Left hindlimb (tissue), 1 donor: Measurements from ENCODE around the gene CGRRF1.
A peak's percentile ranks its signal among the peaks of the same experiment; 100 is the strongest.

Experiments used
- DNase-seq: peaks from one replicate; pipeline ENCODE4 v3.0.0-alpha.2; 2018

CGRRF1 gene

DNA sequence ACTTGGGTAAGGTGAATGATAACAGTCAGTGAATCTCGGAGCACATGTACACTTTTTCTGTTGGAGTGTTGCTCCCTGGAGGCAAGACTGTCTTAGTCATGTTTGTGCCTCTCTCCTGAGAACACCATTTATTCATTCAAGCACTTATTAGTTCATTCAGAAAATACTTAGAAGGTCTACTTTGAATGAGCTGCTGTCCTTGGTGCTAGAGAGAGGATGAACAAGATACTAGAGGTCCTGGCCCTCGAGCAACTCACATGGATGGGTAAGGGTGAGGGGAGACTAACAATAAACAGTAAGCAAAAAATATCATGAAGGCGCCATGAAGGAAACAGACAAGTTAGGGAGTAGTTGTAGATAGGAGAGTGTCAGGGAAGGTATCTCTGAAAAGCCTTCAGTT is 40.2 kb downstream of the CGRRF1 start:
- no peak for DNase-seq

GRCh38 chr14:54550514-54550913 is 40.8 kb downstream of the CGRRF1 start:
- DNase-seq: no peak

DNA sequence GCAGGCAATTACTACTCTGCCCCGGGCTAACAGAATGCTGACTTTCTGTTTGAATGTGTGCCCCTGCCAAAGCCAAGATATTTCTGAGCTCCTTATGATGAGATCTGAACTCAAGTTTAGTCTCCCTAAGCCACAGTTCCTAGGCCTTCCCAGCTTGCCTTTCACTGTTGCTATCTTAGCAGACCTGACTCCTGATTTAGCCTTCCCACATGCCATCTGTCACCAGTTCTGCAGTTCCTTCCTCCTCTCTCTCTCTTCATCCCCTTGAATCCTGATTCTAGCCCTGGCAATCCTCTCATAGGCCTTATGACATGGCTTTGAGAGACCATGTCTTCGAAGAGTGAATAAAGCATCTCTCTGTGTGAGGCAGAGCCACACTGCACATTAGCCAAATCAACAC is 44.7 kb downstream of the CGRRF1 start:
- no peak for DNase-seq

- no peak for DNase-seq
Measured at GRCh38 chr14:54555651-54556050, 45.9 kb downstream of the CGRRF1 start.

DNA sequence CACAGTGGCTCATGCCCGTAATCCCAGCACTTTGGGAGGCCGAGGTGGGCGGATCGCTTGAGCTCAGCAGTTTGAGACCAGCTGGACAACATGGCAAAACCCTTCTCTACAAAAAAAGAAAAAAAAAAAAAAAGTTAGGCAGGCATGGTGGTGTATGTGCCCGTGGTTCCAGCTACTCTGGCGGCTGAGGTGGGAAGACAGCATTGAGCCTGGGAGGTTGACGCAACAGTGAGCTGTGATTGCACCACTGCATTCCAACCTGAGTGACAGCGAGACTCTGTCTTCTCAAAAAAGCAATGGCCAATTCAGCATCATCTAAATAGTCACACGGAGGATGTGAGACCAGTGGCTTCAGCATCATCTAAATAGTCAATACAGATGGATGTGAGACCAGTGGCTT is 46.8 kb downstream of the CGRRF1 start:
- DNase-seq: no peak

- DNase-seq: no peak
Measured at GRCh38 chr14:54562334-54562733, 52.6 kb downstream of the CGRRF1 start.

GRCh38 chr14:54564071-54564867 is 54.6 kb downstream of the CGRRF1 start:
- no peak for DNase-seq

DNA sequence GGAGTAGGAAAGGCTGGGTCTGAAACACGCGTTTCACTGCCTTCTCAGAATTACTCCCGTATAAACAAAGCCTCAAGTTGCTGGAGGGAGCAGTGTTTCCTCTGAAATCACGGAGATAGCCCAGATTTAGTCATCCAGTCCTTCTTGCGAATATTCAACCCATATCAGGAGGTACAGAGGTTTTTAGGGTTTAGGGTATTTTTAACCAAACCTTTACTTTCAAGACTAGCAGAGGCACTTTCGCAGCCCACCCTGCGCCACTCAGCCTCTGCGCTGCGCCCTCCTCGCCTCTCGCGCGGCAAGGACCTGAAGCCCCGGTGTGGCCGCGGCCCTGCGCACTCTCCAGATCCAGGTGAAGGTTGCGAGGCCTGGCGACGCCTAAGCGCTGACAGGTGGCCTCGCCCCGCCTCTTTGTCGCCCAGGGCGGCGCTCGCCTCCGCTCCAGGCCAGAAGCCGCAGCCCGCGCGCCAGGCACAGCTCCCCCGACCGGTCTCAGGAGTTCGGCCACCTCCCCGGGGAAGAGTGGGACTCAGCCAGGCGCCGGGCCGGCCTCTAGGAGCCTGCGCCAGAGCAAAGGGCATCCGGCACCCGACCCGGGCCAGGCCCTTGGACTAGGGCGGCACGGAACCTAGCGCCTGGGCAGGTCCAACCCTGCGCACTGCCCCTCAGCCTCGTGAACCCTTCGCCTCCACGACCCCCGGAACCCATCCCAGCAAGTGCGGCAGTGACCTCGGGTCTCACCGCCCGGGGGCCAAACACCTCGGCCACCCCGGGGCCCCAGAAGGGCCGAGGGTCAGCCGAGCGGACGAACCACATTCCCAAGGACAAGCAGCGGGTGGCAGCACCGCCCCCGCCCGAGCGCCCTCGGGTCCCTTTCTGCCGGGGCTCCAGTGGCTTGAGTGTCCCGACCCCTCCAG is 55.4 kb downstream of the CGRRF1 start:
- DNase-seq: peak; percentile 69

GRCh38 chr14:54565785-54566409 is 56.2 kb downstream of the CGRRF1 start:
- peak; percentile 96 for DNase-seq

DNA sequence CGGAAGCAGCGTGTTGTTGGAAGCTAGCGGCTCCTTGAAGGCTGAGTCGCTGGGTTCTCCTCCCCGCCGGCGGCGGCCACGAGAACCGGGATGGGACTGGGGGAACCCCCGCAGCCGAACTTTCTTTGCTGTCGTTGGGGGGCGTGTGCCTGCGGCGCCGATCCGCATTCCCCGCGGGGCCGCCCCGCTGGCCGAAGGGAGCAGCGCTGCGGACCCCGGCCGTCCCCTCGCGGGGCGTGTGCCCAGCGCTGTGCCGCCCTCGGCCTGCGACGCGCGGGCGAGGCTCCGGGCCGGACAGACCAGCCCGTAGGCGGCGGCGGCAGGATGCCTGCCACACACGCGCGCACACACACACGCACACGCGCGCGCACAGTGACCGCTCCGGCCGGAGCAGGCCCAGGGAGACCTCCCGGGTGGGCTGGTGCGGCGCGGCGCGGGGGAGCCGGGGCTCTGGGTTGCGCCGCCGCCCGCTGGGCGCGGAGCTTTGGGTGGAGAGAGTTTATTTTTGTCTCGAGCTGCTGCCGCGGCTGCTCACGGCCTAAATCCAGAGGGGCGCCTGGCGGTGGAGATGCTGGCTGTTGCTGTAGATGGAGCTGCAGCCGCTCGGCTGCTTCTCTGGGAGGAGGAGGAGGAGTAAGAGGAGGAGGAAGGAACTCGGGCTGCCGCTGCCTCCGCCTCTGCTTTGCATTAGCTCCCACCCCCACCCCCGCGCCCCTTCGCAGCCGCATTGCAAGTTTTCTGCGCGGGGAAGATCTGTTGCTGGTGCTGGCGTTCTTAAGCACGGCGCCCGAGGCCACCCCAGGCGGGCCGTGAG is 56.9 kb downstream of the CGRRF1 start, which contains the start of gene SAMD4A:
TSS of gene SAMD4A (plus strand) at position 719 of the 814 bp plus-strand sequence. CDS start 789 bp downstream, outside the sequence.
- peak; percentile 91 for DNase-seq

DNA sequence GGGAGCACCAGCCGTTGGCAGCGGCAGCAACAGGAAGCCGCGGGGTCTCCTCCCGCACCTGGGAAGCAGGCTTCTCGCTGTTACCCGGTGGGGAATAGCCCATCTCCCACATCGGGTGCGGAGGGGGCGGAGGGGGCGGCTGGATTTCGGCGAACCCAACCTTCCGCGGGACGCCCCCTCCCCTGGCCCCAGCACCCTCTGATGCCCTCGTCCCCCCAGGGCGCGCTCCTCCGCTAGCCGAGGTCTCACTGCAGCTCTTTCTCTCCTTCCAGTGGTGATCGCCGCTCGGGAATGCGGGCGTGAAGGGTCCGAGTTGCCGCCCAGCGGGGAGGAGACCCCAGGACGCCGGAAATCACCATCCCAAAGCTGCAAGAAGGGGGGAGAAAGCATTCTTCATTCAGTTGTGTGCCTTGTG is 57.5 kb downstream of the CGRRF1 start:
- DNase-seq: no peak

DNA sequence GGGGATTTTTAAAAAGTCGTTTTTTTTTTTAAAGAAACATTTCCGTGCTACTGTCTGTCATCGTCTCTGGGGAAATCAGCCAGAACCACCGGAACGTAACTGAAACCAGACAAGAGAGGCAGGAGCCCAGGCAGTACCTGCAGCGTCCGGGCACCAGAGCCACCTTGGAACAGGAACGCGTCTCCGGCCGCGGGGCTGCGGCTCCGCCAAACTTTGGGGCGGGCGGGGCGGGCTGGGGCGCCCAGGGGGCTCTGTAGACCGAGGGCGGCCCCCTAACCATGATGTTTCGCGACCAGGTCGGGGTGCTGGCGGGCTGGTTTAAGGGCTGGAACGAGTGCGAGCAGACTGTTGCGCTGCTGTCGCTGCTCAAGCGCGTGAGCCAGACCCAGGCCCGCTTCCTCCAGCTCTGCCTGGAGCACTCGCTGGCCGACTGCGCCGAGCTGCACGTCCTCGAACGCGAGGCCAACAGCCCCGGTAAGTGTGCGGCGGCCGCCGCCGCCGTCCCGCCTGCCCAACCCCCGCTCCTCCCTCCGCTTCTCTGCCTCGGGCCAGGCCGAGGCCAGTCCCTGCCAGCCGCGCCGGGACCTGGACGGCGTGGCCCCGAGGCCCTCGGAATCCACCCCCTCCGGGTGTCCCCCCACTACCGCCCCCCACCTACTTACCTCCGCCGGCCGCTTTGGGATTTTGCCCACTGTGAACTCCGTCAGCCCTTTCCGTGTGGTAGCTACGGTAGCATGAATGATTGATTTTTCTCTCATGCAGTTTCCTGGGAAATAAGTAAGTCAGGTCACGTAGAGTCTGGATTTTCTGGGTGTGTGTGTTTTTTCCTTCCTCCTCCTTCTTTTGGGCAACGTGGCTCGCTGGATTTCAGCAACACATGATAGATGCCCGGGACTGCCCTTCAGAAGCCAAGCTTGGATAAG is 58.2 kb downstream of the CGRRF1 start:
- peak; percentile 83 for DNase-seq

DNA sequence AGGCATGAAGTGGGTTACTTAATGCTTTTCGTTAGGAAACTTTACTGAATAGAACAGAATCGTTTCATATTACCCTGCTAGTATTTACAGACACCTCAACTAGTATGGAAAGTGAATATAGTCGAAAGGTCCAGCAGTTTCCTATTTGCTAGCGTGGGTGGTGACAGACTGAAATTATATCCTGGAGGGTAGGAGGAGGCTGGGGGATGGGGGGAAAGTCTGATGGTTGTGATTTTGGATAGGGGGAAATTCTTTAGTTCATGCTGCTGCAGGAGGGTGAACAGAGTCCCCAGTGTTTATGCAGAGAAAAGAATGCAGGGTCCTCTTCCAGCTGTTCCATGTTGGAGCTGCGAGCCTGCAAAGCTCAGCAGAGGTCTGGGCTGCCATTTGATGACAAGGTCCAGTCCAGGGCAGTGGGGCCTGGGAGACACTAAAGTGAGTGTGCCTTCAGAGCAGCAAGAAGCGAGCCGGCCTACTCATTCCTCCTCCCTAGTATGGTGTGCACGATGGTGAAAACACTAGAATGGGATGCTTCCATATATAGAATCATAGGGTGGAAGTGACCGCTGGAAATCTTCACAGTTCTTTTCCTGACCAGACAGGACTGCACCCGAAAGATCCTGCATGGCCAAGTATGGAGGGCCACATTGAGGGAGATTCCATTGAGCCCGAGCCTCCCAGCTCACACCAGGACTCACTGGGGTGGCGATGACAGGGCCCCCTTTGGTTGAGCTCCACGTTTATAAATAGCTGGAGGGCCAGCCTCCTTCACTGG is 59.3 kb downstream of the CGRRF1 start:
- DNase-seq: peak; percentile 54

- no peak for DNase-seq
Measured at GRCh38 chr14:54570047-54570446, 60.3 kb downstream of the CGRRF1 start.

DNA sequence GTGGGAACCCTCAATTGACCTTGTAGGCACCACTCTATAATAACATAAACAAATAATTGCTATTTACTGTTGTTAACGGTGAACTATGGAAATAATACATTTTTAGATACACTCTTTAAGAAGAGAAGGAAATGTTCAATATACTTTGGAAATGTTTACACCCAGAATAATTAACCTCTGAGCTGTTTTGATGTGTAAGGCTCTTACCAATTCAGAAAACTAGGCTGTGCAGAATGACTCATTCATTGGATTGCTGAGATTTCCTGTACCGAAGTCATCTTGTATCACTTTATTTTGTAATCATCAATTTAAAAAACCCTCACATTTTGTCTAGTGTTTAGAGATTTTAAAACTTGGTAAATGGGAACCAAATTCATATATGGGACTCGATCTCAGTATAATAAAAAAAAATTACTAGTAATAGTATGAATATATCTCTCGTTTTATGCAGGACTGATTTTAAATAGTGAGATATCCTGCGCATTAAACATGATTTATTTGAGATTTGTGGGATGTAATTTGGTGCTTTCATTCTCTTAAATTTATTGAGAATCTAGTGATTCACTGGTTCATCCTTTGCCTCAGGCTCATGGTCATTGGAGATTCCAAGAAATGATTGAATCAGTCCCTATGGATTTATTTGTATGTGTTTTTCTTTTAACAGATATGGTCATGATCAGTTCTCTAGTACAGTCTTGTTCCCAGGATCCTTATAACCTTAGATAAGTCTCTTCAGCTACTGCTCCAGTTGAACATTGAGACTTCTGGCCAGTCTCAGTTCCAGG is 61.1 kb downstream of the CGRRF1 start:
- DNase-seq: no peak

DNA sequence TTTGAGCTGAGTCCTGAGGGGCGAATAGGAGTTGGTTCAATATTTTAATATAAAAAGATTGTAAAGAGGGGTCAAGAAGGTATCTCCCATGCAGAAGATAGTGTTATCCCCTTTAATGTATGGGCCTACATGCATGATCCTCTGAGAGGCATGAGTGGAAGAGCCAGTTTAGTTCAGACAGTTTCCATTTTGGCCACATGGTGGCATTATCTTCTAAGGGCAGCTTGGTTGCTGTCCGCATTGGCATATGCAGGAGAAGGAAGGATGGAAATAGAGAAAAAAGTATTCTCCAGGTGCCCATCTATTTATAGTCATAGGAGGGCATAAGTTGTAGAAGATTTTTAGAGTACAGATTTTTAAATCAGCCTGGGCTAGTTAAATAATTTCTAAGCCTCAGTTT is 62.6 kb downstream of the CGRRF1 start:
- no peak for DNase-seq

GRCh38 chr14:54574528-54574927 is 64.8 kb downstream of the CGRRF1 start:
- DNase-seq: no peak

- DNase-seq: no peak
Measured at GRCh38 chr14:54577494-54577893, 67.8 kb downstream of the CGRRF1 start.

- no peak for DNase-seq
Measured at GRCh38 chr14:54577977-54578376, 68.3 kb downstream of the CGRRF1 start.

GRCh38 chr14:54579621-54580020 is 69.9 kb downstream of the CGRRF1 start:
- no peak for DNase-seq
